Suprapubic skin (tissue), 4 donors: Measurements from ENCODE around the gene MAGEB17. TPM values are rescaled to one million over a fixed set of nuclear protein-coding genes. Genes with fewer than 3 reads are reported as not detected.

Experiments used
- DNase-seq, 2 donors: peaks; one replicate each; pipeline ENCODE4 v3.0.0-alpha.2; 2019; ENCODE audit warnings: low spot score in 2 of 2
- H3K27ac ChIP-seq: fragments of 200-600 bp; sonication (generic); one replicate; pipeline ENCODE4 v1.5.1; 2019
- H3K27me3 ChIP-seq: fragments of 200-600 bp; sonication (generic); one replicate; pipeline ENCODE4 v1.5.1; 2019
- H3K36me3 ChIP-seq: fragments of 200-600 bp; sonication (generic); one replicate; pipeline ENCODE4 v1.5.1; 2019
- H3K4me1 ChIP-seq: fragments of 200-600 bp; sonication (generic); one replicate; pipeline ENCODE4 v1.5.1; 2019
- H3K4me3 ChIP-seq: fragments of 200-600 bp; sonication (generic); one replicate; pipeline ENCODE4 v1.5.1; 2019; ENCODE audit warnings: mild to moderate bottlenecking
- H3K9me3 ChIP-seq: fragments of 200-600 bp; sonication (generic); one replicate; pipeline ENCODE4 v1.5.1; 2019
- EP300 ChIP-seq: sonication (generic); formaldehyde crosslinking; IDR thresholded peaks from one replicate; pipeline ENCODE4 v1.6.1; 2017; ENCODE audit warnings: antibody characterized with exemption
- POLR2A ChIP-seq, 2 donors: fragments of 450-650 bp; IDR thresholded peaks; one replicate each; pipeline ENCODE4 v1.6.1; 2017; ENCODE audit warnings: antibody characterized with exemption in 2 of 2, mild to moderate bottlenecking in 2 of 2, moderate library complexity in 2 of 2
- POLR2AphosphoS5 ChIP-seq, 3 donors: sonication (generic); formaldehyde crosslinking; IDR thresholded peaks; one replicate each; pipeline ENCODE4 v1.6.1; 2017; ENCODE audit warnings: antibody characterized with exemption in 3 of 3
- WGBS: methylation state at CpG from one replicate; pipeline ENCODE4 v1.1.5; 2018; 5-methylcytosine and 5-hydroxymethylcytosine counted together
- total RNA-seq, 4 donors: library from RNA; depleted of rRNA; stranded (reverse); fragments of >200 nt; gene quantifications; one replicate each; pipeline ENCODE4 v1.1.0, GENCODE V29; 2016
- TF ChIP-seq, protein P1 (sequence below), 2 donors: fragments of 200-600 bp in 1 of 2; fragments of 450-650 bp in 1 of 2; sonication (generic) in 1 of 2; IDR thresholded peaks; one replicate each; pipeline ENCODE4 v1.5.1; 2016 to 2019; ENCODE audit warnings: antibody characterized with exemption in 2 of 2, mild to moderate bottlenecking in 1 of 2, moderate library complexity in 1 of 2

Gene MAGEB17
- total RNA-seq, 4 donors from 2014 or later: not detected

DNA sequence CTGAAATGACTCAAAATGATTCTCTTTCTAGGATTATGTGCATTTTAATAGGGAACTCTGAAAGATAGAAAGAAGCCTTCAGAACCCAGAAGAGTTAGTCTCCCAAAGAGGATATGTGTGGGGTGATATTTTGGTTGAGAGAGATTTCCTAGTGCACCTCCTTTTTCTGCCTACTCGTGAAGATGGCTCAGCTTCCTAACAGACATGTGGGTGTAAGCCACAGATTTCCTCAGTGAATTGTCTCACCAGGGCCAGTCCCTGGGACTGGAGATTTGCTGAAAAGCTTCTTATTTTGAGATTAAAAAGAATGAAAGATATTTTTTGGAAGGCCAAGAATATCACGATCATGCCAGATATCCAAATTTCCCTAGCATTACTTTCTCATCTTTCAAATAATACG lies 42.8 kb downstream of the MAGEB17 start:
- Histone ChIP-seq H3K27ac (no peak overlapping the region), H3K36me3 (no peaks in the 10 kb centered on the region), H3K4me3 (no peak overlapping the region), H3K4me1 (no peaks in the 10 kb centered on the region), H3K9me3 (no peaks in the 10 kb centered on the region), H3K27me3 (no peaks in the 10 kb centered on the region)
- no peak for DNase-seq
- TF ChIP-seq POLR2AphosphoS5 (IDR thresholded peaks at IDR 0.05) (no peak), POLR2A (IDR thresholded peaks at IDR 0.05) (no peak), EP300 (no peak)
- TF ChIP-seq, protein P1, sequence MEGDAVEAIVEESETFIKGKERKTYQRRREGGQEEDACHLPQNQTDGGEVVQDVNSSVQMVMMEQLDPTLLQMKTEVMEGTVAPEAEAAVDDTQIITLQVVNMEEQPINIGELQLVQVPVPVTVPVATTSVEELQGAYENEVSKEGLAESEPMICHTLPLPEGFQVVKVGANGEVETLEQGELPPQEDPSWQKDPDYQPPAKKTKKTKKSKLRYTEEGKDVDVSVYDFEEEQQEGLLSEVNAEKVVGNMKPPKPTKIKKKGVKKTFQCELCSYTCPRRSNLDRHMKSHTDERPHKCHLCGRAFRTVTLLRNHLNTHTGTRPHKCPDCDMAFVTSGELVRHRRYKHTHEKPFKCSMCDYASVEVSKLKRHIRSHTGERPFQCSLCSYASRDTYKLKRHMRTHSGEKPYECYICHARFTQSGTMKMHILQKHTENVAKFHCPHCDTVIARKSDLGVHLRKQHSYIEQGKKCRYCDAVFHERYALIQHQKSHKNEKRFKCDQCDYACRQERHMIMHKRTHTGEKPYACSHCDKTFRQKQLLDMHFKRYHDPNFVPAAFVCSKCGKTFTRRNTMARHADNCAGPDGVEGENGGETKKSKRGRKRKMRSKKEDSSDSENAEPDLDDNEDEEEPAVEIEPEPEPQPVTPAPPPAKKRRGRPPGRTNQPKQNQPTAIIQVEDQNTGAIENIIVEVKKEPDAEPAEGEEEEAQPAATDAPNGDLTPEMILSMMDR (IDR thresholded peaks at IDR 0.05): no peak
- WGBS: 83% methylated on average over 3 of the region's 3 CpGs

DNA sequence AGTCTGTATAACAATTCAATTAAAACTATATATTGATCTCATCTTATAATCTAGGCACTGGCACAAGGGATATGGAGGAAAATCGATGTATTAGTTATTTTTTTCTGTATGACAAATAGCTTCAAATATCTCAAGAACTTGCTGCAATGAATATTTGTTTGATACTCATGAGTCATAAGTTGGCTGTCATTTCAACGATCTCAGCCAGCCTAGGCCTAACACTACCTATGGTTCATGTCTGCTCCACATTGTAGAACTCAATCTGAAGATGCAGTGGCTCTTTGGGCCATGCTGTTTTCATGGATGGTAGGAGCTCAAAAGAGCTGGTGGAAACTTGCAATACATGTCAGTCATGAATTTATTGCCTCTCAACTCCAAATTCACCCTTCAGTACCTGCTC lies 44.7 kb downstream of the MAGEB17 start:
- no peak for DNase-seq
- no peaks in the 10 kb centered on the region for H3K9me3 ChIP-seq
- no peak overlapping the region for H3K27ac ChIP-seq
- no peaks in the 10 kb centered on the region for H3K4me1 ChIP-seq
- no peaks in the 10 kb centered on the region for H3K36me3 ChIP-seq
- no peak overlapping the region for H3K4me3 ChIP-seq
- WGBS: 71% methylated on average over 2 of the region's 2 CpGs
- H3K27me3 ChIP-seq: no peaks in the 10 kb centered on the region
- no peak for TF ChIP-seq EP300
- TF ChIP-seq, protein P1 (IDR thresholded peaks at IDR 0.05): no peak
- no peak for TF ChIP-seq POLR2A (IDR thresholded peaks at IDR 0.05)
- TF ChIP-seq POLR2AphosphoS5 (IDR thresholded peaks at IDR 0.05): no peak

DNA sequence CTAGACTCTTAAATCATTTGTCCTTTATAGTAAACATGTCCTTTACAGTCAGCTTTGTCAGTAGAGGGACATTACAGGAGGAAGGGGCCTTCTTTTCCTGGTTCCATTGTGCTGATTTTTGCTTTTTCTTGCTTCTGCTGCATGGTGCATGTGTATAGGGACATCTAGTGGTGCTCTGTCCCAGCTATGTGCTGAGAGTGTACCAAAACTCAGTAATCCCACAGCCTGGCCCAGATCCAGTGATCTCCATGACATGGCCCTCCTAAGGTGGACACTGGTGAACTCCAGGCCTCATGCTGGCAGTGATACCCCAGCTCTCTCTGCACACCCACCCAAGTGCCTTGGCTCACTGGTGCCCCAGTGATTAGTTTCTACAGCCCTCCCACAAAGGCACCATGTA lies 45.2 kb downstream of the MAGEB17 start:
- H3K27ac ChIP-seq: no peak overlapping the region
- TF ChIP-seq POLR2AphosphoS5 (IDR thresholded peaks at IDR 0.05): no peak
- TF ChIP-seq EP300: no peak
- TF ChIP-seq, protein P1 (IDR thresholded peaks at IDR 0.05): no peak
- TF ChIP-seq POLR2A (IDR thresholded peaks at IDR 0.05): no peak
- H3K9me3 ChIP-seq: no peaks in the 10 kb centered on the region
- H3K4me1 ChIP-seq: no peaks in the 10 kb centered on the region
- no peaks in the 10 kb centered on the region for H3K36me3 ChIP-seq
- no peak for DNase-seq
- H3K27me3 ChIP-seq: no peaks in the 10 kb centered on the region
- H3K4me3 ChIP-seq: no peak overlapping the region

DNA sequence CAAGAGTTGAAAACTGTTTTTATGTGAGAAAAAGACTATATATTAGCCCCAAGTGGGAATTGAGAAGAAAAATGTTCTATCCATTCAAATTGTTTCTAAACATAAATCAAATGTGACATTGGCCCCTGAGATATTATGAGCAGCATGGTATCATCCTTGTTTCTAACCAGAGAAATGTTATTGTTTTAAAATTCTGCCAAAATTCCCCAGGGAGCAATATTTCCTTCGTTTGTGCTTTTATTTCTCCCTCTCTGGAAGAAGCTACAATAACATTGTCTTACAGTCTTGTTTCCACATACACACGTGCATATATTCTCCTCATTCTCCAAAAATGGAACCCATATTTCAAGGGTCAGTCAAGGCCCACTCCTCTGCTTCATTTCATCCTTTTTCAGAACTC lies 46.7 kb downstream of the MAGEB17 start:
- DNase-seq: no peak
- H3K4me3 ChIP-seq: no peak overlapping the region
- TF ChIP-seq, protein P1 (IDR thresholded peaks at IDR 0.05): no peak
- no peak for TF ChIP-seq POLR2AphosphoS5 (IDR thresholded peaks at IDR 0.05)
- no peak for TF ChIP-seq EP300
- TF ChIP-seq POLR2A (IDR thresholded peaks at IDR 0.05): no peak
- no peaks in the 10 kb centered on the region for H3K4me1 ChIP-seq
- H3K27ac ChIP-seq: no peak overlapping the region
- H3K36me3 ChIP-seq: no peaks in the 10 kb centered on the region
- WGBS: 33% methylated on average over 2 of the region's 2 CpGs
- H3K9me3 ChIP-seq: no peaks in the 10 kb centered on the region
- H3K27me3 ChIP-seq: no peaks in the 10 kb centered on the region

DNA sequence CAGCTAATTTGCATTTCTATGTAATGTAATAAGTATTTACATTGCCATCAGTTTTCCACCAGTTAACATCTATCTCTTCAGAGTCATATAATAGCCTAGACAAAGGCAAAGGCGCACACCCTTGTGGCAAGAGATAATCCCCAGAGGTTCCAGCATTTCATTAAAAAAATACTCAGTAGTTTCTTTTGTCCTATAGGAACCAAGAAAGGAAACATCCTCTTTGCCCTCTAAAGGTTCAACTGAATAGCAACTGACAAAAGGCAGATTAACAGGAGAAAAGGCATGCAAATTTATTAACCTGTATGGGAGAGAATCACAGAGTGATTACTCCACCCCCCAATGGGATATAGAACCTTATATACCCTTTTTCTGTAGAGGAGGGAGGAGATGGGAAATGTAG lies 48.4 kb downstream of the MAGEB17 start:
- no peaks in the 10 kb centered on the region for H3K9me3 ChIP-seq
- H3K4me1 ChIP-seq: no peaks in the 10 kb centered on the region
- no peak for TF ChIP-seq EP300
- TF ChIP-seq, protein P1 (IDR thresholded peaks at IDR 0.05): no peak
- TF ChIP-seq POLR2AphosphoS5 (IDR thresholded peaks at IDR 0.05): no peak
- no peak for TF ChIP-seq POLR2A (IDR thresholded peaks at IDR 0.05)
- 82% methylated on average over 1 of the region's 1 CpG for WGBS
- no peak for DNase-seq
- H3K27me3 ChIP-seq: no peaks in the 10 kb centered on the region
- H3K27ac ChIP-seq: no peak overlapping the region
- no peaks in the 10 kb centered on the region for H3K36me3 ChIP-seq
- H3K4me3 ChIP-seq: no peak overlapping the region

Other genes with a start within 250 kb of the MAGEB17 start
- not detected for gene GRPR, start 43.9 kb upstream of the MAGEB17 start, total RNA-seq